ENCODE results near the gene ZFC3H1. TPM values are rescaled to one million over a fixed set of nuclear protein-coding genes. Genes with fewer than 3 reads are reported as not detected.

ZFC3H1 gene
- total and polyA plus RNA-seq, 2 of the 13 experiments (the other 11 are each of a cell fraction or from before 2014, with no cell fraction given) = 17.1 to 38.3 TPM

DNA sequence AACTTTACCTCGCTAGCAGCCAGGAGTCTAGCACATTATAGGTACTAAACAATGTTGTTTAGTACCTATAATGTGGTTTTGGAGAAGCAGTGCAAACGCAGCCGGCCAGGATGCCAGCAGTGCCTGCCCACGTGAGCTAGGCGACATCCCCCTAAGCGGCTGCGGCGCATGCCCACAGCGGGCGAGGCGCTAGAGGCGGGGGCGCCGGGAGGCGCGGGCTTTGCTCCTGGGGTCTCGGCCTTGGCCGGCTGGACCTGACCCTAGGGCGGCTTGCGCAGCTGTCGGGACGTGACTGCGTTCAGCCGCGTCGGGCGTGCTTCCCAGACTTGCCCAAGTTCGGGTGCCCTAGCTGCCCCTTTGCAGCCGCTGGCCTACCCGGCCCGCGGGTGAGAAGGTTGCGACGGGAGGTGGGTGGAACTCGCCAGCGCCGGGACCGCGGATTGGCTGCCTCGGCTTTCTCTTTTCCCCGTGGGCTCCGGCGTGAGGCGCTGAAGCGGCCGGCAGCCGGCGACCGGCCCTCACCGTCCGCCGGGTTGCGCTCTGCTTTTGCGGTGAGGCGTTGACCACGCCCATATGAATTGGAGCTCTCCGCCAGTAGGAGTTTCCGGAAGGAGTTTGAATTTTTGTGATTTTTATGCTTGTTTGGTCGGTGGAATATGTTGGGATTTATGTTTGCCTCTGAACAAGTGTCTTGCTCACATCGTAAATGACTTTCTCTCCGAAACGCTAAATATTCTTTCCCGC, 22.4 kb upstream of the ZFC3H1 start, which contains the start of gene TMEM19 (continued):
- TF ChIP-seq, protein P1, sequence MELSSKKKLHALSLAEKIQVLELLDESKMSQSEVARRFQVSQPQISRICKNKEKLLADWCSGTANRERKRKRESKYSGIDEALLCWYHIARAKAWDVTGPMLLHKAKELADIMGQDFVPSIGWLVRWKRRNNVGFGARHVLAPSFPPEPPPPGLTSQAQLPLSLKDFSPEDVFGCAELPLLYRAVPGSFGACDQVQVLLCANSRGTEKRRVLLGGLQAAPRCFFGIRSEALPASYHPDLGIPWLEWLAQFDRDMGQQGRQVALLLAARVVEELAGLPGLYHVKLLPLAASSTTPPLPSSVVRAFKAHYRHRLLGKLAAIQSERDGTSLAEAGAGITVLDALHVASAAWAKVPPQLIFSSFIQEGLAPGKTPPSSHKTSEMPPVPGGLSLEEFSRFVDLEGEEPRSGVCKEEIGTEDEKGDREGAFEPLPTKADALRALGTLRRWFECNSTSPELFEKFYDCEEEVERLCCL (CRISPR knock-in tag; IDR thresholded peaks at IDR 0.05; ENCODE audit: borderline replicate concordance) = peak; percentile 66; the same call in 1 of the 2 replicates
- TF ChIP-seq AKAP8 (CRISPR knock-in tag; IDR thresholded peaks at IDR 0.05) = peak; percentile 81
- TF ChIP-seq MTF1 (CRISPR knock-in tag; IDR thresholded peaks at IDR 0.05) = no peak
- TF ChIP-seq SETDB1 (CRISPR knock-in tag; IDR thresholded peaks at IDR 0.05; ENCODE audit: borderline replicate concordance) = no peak
- TF ChIP-seq ZNF234 (CRISPR knock-in tag; conservative IDR thresholded peaks at IDR 0.05) = no peak
- TF ChIP-seq BCL6 (CRISPR knock-in tag; IDR thresholded peaks at IDR 0.05) = peak; percentile 70
- TF ChIP-seq, protein P2, sequence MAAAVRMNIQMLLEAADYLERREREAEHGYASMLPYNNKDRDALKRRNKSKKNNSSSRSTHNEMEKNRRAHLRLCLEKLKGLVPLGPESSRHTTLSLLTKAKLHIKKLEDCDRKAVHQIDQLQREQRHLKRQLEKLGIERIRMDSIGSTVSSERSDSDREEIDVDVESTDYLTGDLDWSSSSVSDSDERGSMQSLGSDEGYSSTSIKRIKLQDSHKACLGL (CRISPR knock-in tag; IDR thresholded peaks at IDR 0.05) = peak; percentile 88
- TF ChIP-seq, protein P3, sequence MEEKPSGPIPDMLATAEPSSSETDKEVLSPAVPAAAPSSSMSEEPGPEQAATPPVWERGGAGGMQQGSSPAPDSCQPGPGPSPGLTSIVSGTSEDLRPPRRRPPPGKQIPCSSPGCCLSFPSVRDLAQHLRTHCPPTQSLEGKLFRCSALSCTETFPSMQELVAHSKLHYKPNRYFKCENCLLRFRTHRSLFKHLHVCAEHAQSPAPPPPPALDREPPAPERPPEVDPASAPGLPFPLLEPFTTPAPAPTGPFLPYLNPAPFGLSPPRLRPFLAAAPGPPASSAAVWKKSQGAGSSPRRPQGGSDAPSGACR (CRISPR knock-in tag; IDR thresholded peaks at IDR 0.05) = peak; percentile 87
- TF ChIP-seq, protein P4, sequence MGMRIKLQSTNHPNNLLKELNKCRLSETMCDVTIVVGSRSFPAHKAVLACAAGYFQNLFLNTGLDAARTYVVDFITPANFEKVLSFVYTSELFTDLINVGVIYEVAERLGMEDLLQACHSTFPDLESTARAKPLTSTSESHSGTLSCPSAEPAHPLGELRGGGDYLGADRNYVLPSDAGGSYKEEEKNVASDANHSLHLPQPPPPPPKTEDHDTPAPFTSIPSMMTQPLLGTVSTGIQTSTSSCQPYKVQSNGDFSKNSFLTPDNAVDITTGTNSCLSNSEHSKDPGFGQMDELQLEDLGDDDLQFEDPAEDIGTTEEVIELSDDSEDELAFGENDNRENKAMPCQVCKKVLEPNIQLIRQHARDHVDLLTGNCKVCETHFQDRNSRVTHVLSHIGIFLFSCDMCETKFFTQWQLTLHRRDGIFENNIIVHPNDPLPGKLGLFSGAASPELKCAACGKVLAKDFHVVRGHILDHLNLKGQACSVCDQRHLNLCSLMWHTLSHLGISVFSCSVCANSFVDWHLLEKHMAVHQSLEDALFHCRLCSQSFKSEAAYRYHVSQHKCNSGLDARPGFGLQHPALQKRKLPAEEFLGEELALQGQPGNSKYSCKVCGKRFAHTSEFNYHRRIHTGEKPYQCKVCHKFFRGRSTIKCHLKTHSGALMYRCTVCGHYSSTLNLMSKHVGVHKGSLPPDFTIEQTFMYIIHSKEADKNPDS (CRISPR knock-in tag; IDR thresholded peaks at IDR 0.05) = no peak
- TF ChIP-seq, protein P5, sequence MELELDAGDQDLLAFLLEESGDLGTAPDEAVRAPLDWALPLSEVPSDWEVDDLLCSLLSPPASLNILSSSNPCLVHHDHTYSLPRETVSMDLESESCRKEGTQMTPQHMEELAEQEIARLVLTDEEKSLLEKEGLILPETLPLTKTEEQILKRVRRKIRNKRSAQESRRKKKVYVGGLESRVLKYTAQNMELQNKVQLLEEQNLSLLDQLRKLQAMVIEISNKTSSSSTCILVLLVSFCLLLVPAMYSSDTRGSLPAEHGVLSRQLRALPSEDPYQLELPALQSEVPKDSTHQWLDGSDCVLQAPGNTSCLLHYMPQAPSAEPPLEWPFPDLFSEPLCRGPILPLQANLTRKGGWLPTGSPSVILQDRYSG (CRISPR knock-in tag; IDR thresholded peaks at IDR 0.05) = no peak
- TF ChIP-seq DMAP1 (CRISPR knock-in tag; IDR thresholded peaks at IDR 0.05) = peak; percentile 84
- no peak for TF ChIP-seq ONECUT2 (CRISPR knock-in tag; IDR thresholded peaks at IDR 0.05)
- TF ChIP-seq BORCS8-MEF2B (CRISPR knock-in tag; IDR thresholded peaks at IDR 0.05) = peak; percentile 78
- TF ChIP-seq KDM2A (CRISPR knock-in tag; IDR thresholded peaks at IDR 0.05; ENCODE audit: borderline replicate concordance, low read depth) = peak; percentile 91
- TF ChIP-seq SSRP1 (CRISPR knock-in tag; IDR thresholded peaks at IDR 0.05) = no peak
- TF ChIP-seq ZNF552 (CRISPR knock-in tag; IDR thresholded peaks at IDR 0.05; ENCODE audit: borderline replicate concordance) = no peak
- peak; percentile 89 for TF ChIP-seq ARNT2 (CRISPR knock-in tag; IDR thresholded peaks at IDR 0.05; ENCODE audit: low read depth)
- TF ChIP-seq, protein P6, sequence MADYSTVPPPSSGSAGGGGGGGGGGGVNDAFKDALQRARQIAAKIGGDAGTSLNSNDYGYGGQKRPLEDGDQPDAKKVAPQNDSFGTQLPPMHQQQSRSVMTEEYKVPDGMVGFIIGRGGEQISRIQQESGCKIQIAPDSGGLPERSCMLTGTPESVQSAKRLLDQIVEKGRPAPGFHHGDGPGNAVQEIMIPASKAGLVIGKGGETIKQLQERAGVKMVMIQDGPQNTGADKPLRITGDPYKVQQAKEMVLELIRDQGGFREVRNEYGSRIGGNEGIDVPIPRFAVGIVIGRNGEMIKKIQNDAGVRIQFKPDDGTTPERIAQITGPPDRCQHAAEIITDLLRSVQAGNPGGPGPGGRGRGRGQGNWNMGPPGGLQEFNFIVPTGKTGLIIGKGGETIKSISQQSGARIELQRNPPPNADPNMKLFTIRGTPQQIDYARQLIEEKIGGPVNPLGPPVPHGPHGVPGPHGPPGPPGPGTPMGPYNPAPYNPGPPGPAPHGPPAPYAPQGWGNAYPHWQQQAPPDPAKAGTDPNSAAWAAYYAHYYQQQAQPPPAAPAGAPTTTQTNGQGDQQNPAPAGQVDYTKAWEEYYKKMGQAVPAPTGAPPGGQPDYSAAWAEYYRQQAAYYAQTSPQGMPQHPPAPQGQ (CRISPR knock-in tag; IDR thresholded peaks at IDR 0.05; ENCODE audit: borderline replicate concordance) = no peak
- TF ChIP-seq MIER2 (CRISPR knock-in tag; IDR thresholded peaks at IDR 0.05) = 0 out of 2 replicates have a peak, but pooled peaks have one; percentile 37
- TF ChIP-seq REL (CRISPR knock-in tag; conservative IDR thresholded peaks at IDR 0.05) = no peak
- TF ChIP-seq ZNF709 (CRISPR knock-in tag; IDR thresholded peaks at IDR 0.05) = peak; percentile 94; the same call in 1 of the 2 replicates
- peak; percentile 83 for TF ChIP-seq ZNF317 (CRISPR knock-in tag; IDR thresholded peaks at IDR 0.05)
- TF ChIP-seq FOXK2 (IDR thresholded peaks at IDR 0.05) = no peak
- no peak for TF ChIP-seq SMARCC2 (IDR thresholded peaks at IDR 0.05)

Data from HepG2 (cell line).